Left forelimb (tissue), 1 donor: ENCODE data around the gene TSC22D1.

Experiments
- DNase-seq: peaks from one replicate; pipeline ENCODE4 v3.0.0-alpha.2; 2018; ENCODE audit warnings: low spot score

Gene TSC22D1

GRCh38 chr13:44425815-44426078 is 150.4 kb downstream of the TSC22D1 start:
- no peak for DNase-seq

- DNase-seq, result no peak
These were observed 150.9 kb downstream of the TSC22D1 start for GRCh38 chr13:44425041-44425814.

GRCh38 chr13:44423824-44424223 is 152.3 kb downstream of the TSC22D1 start:
- DNase-seq, result no peak

GRCh38 chr13:44422755-44423643 is 153.1 kb downstream of the TSC22D1 start:
- DNase-seq, result no peak

GRCh38 chr13:44421853-44422525 is 154.1 kb downstream of the TSC22D1 start:
- no peak for DNase-seq

GRCh38 chr13:44420376-44421220 is 155.5 kb downstream of the TSC22D1 start:
- DNase-seq, result no peak

- DNase-seq, result no peak
These were observed 158.3 kb downstream of the TSC22D1 start for GRCh38 chr13:44417876-44418275.

GRCh38 chr13:44417446-44417845 is 158.7 kb downstream of the TSC22D1 start:
- DNase-seq, result no peak

GRCh38 chr13:44416744-44417143 is 159.4 kb downstream of the TSC22D1 start:
- no peak for DNase-seq

GRCh38 chr13:44416301-44416700 is 159.8 kb downstream of the TSC22D1 start:
- no peak for DNase-seq

GRCh38 chr13:44415815-44416214 is 160.3 kb downstream of the TSC22D1 start:
- no peak for DNase-seq

- DNase-seq, result no peak
These were observed 161.4 kb downstream of the TSC22D1 start for GRCh38 chr13:44414716-44415115.

- DNase-seq, result no peak
These were observed 163.0 kb downstream of the TSC22D1 start for GRCh38 chr13:44413095-44413494.

- no peak for DNase-seq
These were observed 163.7 kb downstream of the TSC22D1 start for GRCh38 chr13:44412346-44412935.

GRCh38 chr13:44411841-44412240 is 164.3 kb downstream of the TSC22D1 start:
- DNase-seq, result no peak

- no peak for DNase-seq
These were observed 165.7 kb downstream of the TSC22D1 start for GRCh38 chr13:44410328-44410859.

GRCh38 chr13:44409595-44409994 is 166.5 kb downstream of the TSC22D1 start:
- DNase-seq, result no peak

- DNase-seq, result no peak
These were observed 168.2 kb downstream of the TSC22D1 start for GRCh38 chr13:44407891-44408290.

GRCh38 chr13:44407379-44407778 is 168.8 kb downstream of the TSC22D1 start:
- no peak for DNase-seq

GRCh38 chr13:44406617-44407016 is 169.5 kb downstream of the TSC22D1 start:
- DNase-seq, result no peak
